Spinal cord (tissue), 10 donors: ENCODE data around the gene DENND1C. TPM values are rescaled to one million over a fixed set of nuclear protein-coding genes. Genes with fewer than 3 reads are reported as not detected.
"Not testable (repeated sequence)": the region's sequence is repeated elsewhere in the genome, so short reads cannot be mapped to it uniquely, and the experiment has no call there.

Experiments
- DNase-seq, 6 donors: peaks; one replicate each; pipeline versions ENCODE4 v3.0.0 to v3.0.0-alpha.2; 2013 to 2015; ENCODE audit warnings: low spot score in 6 of 6, low read depth in 4 of 6
- H3K27ac ChIP-seq: one replicate; pipeline ENCODE4 v1.5.1; 2013; ENCODE audit warnings: low read depth, low read length, control low read depth
- H3K27me3 ChIP-seq: one replicate; pipeline ENCODE4 v1.6.1; 2013; ENCODE audit warnings: low read length; ENCODE audit not compliant: control insufficient read depth, insufficient read depth
- H3K36me3 ChIP-seq: one replicate; pipeline ENCODE4 v1.6.1; 2013; ENCODE audit warnings: low read length; ENCODE audit not compliant: control insufficient read depth, insufficient read depth
- H3K4me1 ChIP-seq: one replicate; pipeline ENCODE4 v1.6.1; 2013; ENCODE audit warnings: low read length; ENCODE audit not compliant: control insufficient read depth, insufficient read depth
- H3K4me3 ChIP-seq: one replicate; pipeline ENCODE4 v1.5.1; 2013; ENCODE audit warnings: low read depth, low read length, control low read depth
- H3K9me3 ChIP-seq: one replicate; pipeline ENCODE4 v1.6.1; 2013; ENCODE audit warnings: low read length; ENCODE audit not compliant: control insufficient read depth, insufficient read depth
- WGBS: methylation state at CpG from one replicate; pipeline ENCODE4 v1.1.5; 2013; ENCODE audit warnings: missing lambda C conversion rate; ENCODE audit not compliant: insufficient coverage; 5-methylcytosine and 5-hydroxymethylcytosine counted together
- polyA plus RNA-seq, 2 donors: library from polyadenylated mRNA; unstranded; fragments of 120-200 nt; gene quantifications; one replicate each; pipeline ENCODE4 v1.2.1, GENCODE V29; 2013; ENCODE audit not compliant: insufficient read length in 2 of 2
- total RNA-seq, 2 donors: library from RNA; depleted of rRNA in 1 of 2; stranded (reverse); fragments of 120-200 nt in 1 of 2; fragments of >200 nt in 1 of 2; gene quantifications; one replicate each; pipeline versions ENCODE4 v1.2.3 to v1.2.4, GENCODE V29; 2013 to 2014
- donor health status: healthy.

The DENND1C gene
- total and polyA plus RNA-seq, 4 donors, result 0.28 to 2.4 (median 1.4) TPM

DNA sequence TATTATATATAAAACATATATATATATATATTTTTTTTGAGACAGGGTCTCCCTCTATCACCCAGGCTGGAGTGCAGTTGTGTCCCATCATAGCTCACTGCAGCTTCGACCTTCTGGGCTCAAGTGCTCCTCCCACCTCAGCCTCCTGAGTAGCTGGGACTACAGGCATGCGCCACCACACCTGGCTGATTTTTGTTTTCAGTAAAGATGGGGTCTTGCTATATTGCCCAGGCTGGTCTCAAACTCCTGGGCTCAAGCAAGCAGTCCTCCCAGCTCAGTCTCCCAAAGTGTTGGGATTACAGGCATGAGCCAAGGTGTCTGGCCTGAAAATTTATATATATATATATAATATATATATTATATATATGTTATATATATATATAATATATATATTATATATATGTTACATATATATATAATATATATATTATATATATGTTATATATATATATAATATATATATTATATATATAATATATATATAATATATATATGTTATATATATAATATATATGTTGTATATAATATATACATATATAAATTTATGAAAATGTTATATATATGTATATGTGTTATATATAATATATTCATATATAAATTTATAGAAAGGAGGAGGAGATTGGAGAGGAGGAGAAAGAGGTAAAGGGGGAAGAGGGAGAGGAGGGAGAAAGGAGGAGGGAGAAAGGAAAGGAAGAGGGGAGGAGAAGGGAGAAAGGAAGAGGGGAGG, 52.7 kb downstream of the DENND1C start:
- not testable (repeated sequence) for H3K27me3 ChIP-seq, H3K4me3 ChIP-seq, DNase-seq, H3K4me1 ChIP-seq, H3K9me3 ChIP-seq, H3K27ac ChIP-seq
- WGBS, result no CpG with 5 or more reads among the region's 2 CpGs
- peaks cover 12% of the 10 kb centered on the region for H3K36me3 ChIP-seq

DNA sequence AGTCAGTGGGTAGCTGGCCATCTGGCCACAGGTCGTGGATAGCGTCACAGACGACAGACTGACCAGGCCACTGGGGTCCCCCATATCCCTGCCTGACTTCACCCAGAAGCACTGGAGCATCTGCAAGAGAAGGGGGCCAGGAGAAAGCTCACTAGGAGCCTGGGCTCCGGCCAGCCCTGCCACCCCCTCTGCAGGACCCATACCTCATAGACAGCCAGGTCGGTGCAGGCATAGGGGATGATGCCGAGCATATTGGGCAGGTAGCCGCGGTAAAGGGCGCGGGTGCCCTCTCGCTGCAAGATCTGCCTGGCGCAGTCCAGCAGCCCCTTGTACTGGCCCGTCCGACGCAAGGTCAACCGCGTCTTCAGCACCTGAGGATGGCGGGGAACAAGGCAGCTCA, 54.5 kb downstream of the DENND1C start:
- WGBS, result 94% methylated on average over 18 of the region's 18 CpGs
- no peaks in the 10 kb centered on the region for H3K9me3 ChIP-seq
- H3K4me3 ChIP-seq, result no peak overlapping the region

DNA sequence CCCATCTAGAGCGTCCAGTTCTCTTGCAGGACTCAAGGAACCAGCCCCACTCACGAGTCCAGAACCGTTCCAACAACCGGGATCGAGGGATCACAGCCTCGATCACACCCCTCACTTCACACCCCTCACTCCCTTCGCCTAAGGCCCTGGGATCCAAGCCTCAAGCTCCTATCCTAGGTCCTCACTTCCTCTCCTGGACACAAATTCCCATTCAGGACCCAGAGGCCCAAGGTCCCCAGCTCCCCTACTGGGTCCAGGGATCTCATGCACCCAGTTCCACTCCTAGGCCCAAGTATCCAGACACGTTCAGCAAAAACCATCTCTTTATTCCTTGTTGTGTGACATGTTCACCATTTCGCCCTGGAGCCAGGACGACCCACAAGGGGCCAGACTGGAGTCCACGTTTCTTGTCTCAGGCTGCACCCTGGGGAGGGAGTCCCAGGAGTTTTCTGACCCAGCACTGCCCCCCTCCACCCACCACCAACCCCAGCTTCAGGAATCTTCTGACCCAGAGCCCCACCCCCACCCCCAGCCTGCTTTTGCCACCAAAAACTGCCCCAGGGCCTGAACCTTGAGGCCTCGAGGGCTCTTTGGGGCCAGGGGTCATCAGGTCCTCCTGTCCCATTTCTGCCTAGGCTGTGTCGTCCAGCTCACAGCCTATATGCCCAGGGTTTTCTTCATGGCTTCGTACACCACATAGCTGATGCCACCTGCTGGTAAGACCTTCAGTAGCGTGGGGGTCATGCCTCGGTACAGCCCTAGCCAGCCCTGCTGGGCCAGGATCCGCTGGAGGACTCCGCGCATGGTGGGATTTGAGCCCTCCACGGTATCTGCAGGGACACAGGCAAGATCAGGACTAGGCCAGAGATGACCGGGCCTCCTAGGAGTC, 55.6 kb downstream of the DENND1C start:
- no peaks in the 10 kb centered on the region for H3K27me3 ChIP-seq
- WGBS, result 88% methylated on average over 21 of the region's 21 CpGs
- peak in 2 of 6 donors; percentile 10 to 21 for DNase-seq
- H3K4me3 ChIP-seq, result peak overlapping the region; percentile 21
- H3K36me3 ChIP-seq, result peaks cover 25% of the 10 kb centered on the region
- H3K4me1 ChIP-seq, result peaks cover 33% of the 10 kb centered on the region
- H3K27ac ChIP-seq, result peak overlapping the region; percentile 94
- H3K9me3 ChIP-seq, result no peaks in the 10 kb centered on the region

More for the DNA sequence above, 54.5 kb downstream of the DENND1C start:
- no peak for DNase-seq
- H3K36me3 ChIP-seq, result peaks cover 14% of the 10 kb centered on the region
- no peak overlapping the region for H3K27ac ChIP-seq
- H3K4me1 ChIP-seq, result peaks cover 25% of the 10 kb centered on the region
- no peaks in the 10 kb centered on the region for H3K27me3 ChIP-seq

DNA sequence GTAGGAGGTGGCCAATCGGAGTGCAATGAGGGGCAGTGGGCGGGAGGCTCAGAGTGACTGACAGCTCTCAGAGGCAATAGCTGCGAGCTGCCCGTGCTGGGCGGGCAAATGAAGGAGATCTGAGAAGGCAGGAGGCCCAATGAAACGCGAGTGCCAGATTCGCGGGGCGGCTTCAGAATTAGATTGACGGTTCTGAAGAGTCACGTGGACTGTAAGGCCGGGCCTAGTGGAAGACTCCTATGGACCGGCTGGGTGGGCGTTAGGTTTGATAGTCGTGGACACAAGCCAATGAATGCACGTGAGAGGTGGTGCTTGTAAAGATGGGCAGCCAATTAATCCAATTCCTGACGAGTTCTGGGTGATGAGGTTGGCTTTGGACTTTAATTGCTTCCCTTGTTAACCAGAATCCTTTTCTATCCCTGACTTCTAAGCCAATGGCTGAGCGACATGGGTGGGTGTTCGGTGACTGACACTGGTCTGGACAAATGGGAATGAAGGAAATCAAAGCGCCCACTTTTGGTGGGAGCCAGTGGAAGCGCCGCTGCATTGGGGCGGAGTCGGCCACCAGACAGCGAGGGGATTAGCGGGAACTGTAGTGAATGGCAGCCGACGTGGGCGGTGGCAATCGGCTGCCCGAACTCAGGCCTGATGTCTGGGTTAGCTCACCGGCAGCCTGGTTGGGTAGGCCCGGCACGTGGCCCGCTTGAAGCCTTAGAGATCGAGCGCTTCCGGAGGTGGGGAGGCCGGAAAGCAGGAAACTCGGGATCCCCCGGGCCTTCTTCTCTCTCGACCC, 56.5 kb downstream of the DENND1C start:
- Histone ChIP-seq H3K36me3 (peaks cover 34% of the 10 kb centered on the region), H3K4me1 (peaks cover 33% of the 10 kb centered on the region), H3K9me3 (no peaks in the 10 kb centered on the region), H3K27ac (peak overlapping the region; percentile 94), H3K27me3 (no peaks in the 10 kb centered on the region), H3K4me3 (peak overlapping the region; percentile 21)
- 3% methylated on average over 42 of the region's 43 CpGs for WGBS
- peak; percentile 100 for DNase-seq

DNA sequence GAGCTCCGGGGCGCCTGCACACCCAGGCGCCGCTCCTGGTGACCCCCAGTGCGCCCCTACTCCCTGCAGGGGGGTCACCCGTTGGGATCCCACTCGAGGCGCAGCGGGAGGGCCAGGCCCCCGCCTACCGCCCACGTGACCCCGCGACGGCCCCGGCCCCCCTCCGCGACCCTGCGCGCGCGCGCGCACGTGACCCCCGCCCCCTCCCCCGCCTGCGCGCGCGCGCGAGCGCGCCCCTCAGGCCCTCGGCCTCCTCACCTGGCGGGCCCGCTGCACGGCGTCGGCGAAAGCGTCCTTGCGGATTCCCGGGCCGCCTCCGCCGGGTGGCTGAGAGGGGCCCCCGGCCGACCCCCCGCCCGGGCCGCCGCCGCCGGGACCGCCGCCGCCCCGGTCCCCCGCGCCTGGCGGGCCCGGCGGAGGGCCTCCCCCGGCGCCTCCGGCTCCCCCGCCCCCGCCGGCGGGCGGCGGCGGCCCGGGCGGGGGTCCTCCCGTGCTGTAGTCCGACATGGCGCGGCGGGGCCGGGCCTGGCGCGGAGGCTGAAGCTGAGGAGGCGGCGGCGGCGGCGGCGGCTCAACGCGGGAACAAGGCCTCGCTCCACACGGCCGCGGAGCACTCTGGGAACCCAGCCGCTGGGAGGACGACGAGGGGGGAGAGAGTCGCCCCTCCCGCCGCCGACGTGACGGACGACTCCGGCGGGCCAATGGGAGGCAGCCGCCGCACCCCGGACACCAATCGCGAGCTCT, 57.2 kb downstream of the DENND1C start, which contains the start of gene KHSRP:
Gene KHSRP, minus strand, starts transcription at position 617 of the 744 bp plus-strand sequence. Its CDS starts 110 bp downstream, at position 507.
- Histone ChIP-seq H3K4me3 (peak within 1 kb of the TSS; percentile 72), H3K36me3 (peaks cover 38% of the 10 kb centered on the region), H3K9me3 (no peaks in the 10 kb centered on the region), H3K27ac (peak within 1 kb of the TSS; percentile 94), H3K4me1 (peaks cover 33% of the 10 kb centered on the region), H3K27me3 (no peaks in the 10 kb centered on the region)
- under 1% methylated on average over 107 of the region's 114 CpGs for WGBS
- DNase-seq, result peak in 1 of 6 donors; percentile 40

DNA sequence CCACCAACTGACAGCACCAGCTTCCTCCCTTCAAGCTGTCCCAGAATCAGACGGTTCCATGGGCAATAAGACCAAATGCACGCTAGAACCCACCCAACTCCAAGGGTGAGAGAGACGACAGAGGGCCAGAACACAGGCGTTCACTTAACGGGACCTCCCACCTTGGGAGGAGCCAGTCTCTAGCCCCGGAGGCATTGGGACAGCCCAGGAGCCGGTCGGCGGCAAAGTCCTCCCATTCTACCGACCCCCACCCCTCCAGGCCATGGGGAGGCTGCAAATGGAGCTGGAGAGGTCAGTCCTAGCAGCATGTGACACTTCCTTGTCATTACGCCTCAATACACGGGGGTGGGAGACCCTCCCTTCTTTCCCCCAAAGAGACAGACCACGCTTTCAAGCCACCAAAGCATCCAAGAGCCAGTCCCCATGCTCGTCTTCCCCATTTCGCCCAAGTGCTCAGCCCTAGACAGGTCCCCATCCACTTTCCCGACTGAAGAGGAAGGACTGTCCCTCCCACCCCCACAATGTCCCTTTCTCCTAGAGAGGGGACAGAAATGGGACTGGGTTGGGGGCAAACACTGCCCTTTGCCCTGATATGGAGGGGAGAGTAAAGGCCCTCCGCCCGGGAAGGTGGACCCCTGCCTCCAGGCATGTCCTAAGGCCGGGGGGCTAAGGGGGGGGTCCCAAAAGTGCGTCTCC, 57.9 kb downstream of the DENND1C start:
- DNase-seq, result peak in 1 of 6 donors; percentile 41
- 2% methylated on average over 17 of the region's 20 CpGs for WGBS
- H3K9me3 ChIP-seq, result no peaks in the 10 kb centered on the region
- peak overlapping the region; percentile 72 for H3K4me3 ChIP-seq
- peaks cover 33% of the 10 kb centered on the region for H3K4me1 ChIP-seq
- no peaks in the 10 kb centered on the region for H3K27me3 ChIP-seq
- peaks cover 46% of the 10 kb centered on the region for H3K36me3 ChIP-seq
- peak overlapping the region; percentile 76 for H3K27ac ChIP-seq

DNA sequence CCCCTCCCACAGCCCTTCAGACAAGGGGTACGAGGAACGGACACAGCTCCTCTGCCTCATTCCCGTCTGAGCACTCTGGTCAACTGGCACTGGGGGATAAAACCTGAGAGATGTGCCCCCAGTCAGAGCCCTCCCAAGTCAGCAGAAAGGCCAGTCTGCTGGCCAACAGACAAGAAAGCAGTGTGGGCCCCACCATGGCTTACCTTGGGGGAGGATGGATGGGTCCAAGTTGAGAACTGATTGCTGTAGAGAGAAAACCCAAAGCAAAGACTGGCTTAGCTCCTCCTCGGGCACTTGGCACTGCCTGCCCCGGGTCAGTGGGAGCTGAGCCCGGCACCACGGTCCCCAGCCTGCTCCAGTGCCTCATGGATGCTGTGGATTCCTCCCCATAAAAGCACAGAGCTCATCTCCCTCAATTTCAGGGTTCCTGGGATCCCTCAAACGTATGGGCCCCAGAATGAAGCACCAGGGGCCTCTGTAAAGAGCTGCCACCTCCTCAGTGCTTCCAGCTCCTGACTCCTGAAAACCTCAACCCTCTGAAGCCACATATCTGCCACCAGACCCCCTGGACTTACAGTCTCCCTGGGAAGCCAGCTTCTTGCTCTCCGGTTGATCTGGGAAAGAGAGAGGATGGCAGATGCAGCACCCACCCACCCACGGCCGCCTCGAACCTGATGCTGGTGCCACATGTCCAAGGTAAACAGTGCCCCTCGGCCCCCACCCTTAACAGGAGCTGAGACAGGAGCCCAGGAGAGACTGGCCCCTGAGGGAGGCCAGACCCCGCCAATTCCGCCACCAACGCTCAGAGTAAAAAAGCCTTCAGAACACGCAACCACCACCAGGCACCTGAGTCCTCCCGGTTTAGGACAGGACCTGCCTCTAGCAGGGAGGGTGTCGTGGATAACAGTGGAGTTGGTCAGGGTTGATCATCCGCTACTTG, 60.2 kb downstream of the DENND1C start:
- no peak overlapping the region for H3K27ac ChIP-seq
- DNase-seq, result no peak
- no peaks in the 10 kb centered on the region for H3K27me3 ChIP-seq
- H3K36me3 ChIP-seq, result peaks cover 62% of the 10 kb centered on the region
- peaks cover 42% of the 10 kb centered on the region for H3K4me1 ChIP-seq
- WGBS, result 88% methylated on average over 13 of the region's 20 CpGs
- no peaks in the 10 kb centered on the region for H3K9me3 ChIP-seq
- H3K4me3 ChIP-seq, result no peak overlapping the region

DNA sequence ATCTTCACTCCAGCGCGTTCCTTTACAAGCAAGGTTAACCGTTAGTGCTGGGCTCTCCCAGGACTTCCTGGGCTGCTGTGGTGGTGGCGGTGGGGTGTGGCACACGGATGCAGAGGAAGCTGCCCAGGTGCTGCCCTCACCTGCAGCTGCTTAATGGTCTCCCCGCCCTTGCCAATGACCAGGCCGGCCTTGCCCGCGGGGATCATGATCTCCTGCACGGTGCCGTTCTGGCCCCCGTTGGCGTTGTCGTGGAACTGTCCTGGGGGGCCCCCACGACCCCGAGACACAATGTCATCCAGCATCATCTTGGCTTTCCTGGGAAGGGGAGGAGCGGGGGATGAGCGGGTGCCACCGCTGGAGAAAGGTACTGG, 63.0 kb downstream of the DENND1C start:
- Histone ChIP-seq H3K4me1 (peaks cover 29% of the 10 kb centered on the region), H3K36me3 (peaks cover 86% of the 10 kb centered on the region), H3K27ac (no peak overlapping the region), H3K27me3 (no peaks in the 10 kb centered on the region), H3K4me3 (no peak overlapping the region), H3K9me3 (no peaks in the 10 kb centered on the region)
- WGBS, result 94% methylated on average over 19 of the region's 19 CpGs
- no peak for DNase-seq
